NB4 (cell line): Measurements from ENCODE around the gene GJC1.

Experiments
- CTCF ChIP-seq: IDR thresholded peaks from one replicate; pipeline ENCODE4 v1.5.1; 2012; ENCODE audit warnings: low read depth, low read length
- MAX ChIP-seq: IDR thresholded peaks from 2 replicates; pipeline ENCODE4 v1.6.1; 2011; ENCODE audit warnings: low read depth, low read length
- MYC ChIP-seq: IDR thresholded peaks from 2 replicates; pipeline ENCODE4 v1.6.1; 2011; ENCODE audit warnings: low read depth, low read length
- POLR2A ChIP-seq: IDR thresholded peaks from 2 replicates; pipeline ENCODE4 v1.6.1; 2011; ENCODE audit warnings: mild to moderate bottlenecking; ENCODE audit not compliant: insufficient read length; ENCODE audit errors: extremely low read depth

DNA sequence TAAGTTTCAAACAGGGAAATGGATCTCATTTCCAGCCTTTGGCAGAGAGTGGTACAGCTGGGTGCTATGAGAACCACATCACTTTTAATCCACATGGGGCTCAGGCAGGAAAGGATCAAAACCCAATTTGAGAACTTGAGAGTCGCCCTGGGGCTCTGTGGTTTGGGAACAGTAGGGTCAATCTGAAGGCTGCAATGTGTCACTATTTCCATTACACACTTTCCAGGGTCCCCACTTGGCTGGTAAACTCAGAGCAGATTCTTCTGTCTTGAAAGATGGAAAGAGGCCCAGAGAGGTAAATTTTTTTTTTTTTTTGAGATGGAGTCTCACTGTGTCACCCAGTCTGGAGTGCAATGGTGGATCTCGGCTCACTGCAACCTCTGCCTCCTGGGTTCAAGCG lies 10.8 kb upstream of the GJC1 start:
- TF ChIP-seq CTCF, result no peak
- no peak for TF ChIP-seq MYC
- no peak for TF ChIP-seq POLR2A
- no peak for TF ChIP-seq MAX
